ENCODE results near the gene IFNGR2. TPM values are rescaled to one million over a fixed set of nuclear protein-coding genes. Genes with fewer than 3 reads are reported as not detected.
"Not testable (repeated sequence)": the region's sequence is repeated elsewhere in the genome, so short reads cannot be mapped to it uniquely, and the experiment has no call there.

Gene IFNGR2, protein sequence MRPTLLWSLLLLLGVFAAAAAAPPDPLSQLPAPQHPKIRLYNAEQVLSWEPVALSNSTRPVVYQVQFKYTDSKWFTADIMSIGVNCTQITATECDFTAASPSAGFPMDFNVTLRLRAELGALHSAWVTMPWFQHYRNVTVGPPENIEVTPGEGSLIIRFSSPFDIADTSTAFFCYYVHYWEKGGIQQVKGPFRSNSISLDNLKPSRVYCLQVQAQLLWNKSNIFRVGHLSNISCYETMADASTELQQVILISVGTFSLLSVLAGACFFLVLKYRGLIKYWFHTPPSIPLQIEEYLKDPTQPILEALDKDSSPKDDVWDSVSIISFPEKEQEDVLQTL
- total RNA-seq, result 10 to 100 TPM; 50.2 to 51.0 TPM
- long read RNA-seq, donor 1, transcript IFNGR2-201 (7 exons, 2,221 nt), result major isoform, 44 of 55 reads
- long read RNA-seq, donor 1, partial matches to known transcripts, result 3 of 55 reads
- long read RNA-seq, donor 1, other reads (novel, unspliced or antisense), result 7 of 55 reads
- long read RNA-seq, donor 2, transcript IFNGR2-201 (7 exons, 2,221 nt), result major isoform, 83 of 96 reads
- long read RNA-seq, donor 2, partial matches to known transcripts, result 6 of 96 reads
- long read RNA-seq, donor 2, other reads (novel, unspliced or antisense), result 5 of 96 reads

DNA sequence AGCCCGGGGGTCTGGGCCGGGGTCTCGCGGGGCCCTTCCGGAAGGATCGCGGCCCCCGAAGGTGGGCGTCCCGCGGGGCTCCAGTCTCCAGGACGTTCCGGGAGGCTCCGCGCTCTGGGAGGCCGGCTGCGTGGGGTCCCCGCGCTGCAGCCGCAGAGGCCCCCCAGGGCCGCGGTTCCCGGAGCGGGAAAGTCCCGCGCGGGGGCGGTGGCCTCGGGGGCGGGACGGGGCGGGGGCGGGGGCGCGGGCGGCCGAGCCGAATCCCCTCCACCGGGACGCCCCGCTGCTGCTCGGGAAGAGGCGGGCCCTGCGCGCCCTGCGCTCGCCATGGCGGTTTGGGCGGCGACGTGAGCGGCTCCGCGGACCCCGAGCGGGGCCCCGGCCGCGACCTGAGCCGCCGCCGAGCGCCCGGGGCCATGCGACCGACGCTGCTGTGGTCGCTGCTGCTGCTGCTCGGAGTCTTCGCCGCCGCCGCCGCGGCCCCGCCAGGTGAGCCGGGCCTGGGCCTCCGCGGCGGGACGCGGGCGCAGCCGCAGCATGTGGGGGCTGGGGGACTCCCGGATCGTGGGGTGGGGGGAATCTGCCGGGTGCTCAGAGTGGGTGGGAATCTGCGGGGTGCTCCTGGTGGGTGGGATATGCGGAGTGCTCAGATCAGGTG is at the start of gene IFNGR2:
Gene IFNGR2, plus strand, starts transcription at position 286 of the 658 bp plus-strand sequence. Its CDS starts 131 bp downstream, at position 417.
- intact Hi-C loops (cut with DNase I), result no loop called here
- DNase-seq (ENCODE audit: low spot score), result peak; percentile 85

DNA sequence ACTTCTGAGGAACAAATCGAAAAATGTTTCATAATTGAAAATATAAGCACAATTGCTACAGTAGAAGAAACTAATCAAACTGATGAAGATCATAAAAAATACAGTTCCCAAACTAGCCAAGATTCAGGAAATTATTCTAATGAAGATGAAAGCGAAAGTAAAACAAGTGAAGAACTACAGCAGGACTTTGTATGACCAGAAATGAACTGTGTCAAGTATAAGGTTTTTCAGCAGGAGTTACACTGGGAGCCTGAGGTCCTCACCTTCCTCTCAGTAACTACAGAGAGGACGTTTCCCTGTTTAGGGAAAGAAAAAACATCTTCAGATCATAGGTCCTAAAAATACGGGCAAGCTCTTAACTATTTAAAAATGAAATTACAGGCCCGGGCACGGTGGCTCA is 47.9 kb upstream of the IFNGR2 start:
- intact Hi-C loops (cut with DNase I), result no loop called here
- DNase-seq (ENCODE audit: low spot score), result no peak

DNA sequence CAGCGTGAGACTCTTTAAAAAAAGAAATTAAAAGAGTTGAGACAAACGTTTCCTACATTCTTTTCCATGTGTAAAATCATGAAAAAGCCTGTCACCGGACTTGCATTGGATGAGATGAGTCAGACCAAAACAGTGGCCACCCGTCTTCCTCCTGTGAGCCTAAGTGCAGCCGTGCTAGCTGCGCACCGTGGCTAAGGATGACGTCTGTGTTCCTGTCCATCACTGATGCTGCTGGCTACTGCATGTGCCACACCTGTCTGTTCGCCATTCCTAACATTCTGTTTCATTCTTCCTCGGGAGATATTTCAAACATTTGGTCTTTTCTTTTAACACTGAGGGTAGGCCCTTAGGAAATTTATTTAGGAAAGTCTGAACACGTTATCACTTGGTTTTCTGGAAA is 47.2 kb upstream of the IFNGR2 start:
- DNase-seq (ENCODE audit: low spot score), result no peak
- intact Hi-C loops (cut with DNase I), result no loop called here

DNA sequence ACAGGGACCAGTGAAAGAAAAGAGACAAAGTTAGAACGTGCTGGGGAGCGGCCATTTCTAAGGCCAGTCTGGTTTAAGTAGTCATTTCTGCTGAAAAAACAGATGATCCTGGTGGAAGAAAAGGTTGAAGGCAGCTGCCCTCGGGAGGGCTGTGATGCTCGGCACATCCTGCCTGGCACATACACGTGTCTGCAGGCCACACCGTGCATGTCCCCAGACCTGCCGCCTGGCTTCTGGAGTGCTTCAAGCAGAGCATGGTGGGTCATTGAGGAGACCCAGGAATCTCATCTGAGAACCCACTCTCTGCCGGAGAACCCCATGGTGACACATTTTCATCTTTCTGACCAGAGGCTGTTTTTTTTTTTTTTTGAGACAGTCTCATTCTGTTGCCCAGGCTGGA is 46.0 kb upstream of the IFNGR2 start:
- intact Hi-C loops (cut with DNase I), result no loop called here
- DNase-seq (ENCODE audit: low spot score), result no peak

DNA sequence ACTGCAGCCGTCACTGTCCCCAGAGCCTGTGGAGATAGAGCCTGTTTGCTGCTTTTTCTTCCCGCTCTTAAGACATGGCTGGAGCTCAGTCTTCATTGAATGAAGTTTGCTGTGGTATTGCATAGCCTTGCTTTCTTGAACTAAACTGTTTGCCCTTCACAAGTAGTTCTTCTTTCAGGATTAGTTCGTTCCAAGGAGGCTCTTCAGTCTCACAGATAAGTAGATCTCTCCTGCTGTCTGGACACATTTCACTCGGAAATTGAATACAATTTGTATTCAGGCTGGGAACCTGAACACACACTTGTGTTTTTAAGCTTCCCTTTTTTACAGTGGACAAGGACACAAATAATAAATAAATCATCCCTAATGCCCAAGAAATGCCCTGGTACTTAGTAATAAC is 43.8 kb upstream of the IFNGR2 start:
- intact Hi-C loops (cut with DNase I), result no loop called here
- DNase-seq (ENCODE audit: low spot score), result no peak

DNA sequence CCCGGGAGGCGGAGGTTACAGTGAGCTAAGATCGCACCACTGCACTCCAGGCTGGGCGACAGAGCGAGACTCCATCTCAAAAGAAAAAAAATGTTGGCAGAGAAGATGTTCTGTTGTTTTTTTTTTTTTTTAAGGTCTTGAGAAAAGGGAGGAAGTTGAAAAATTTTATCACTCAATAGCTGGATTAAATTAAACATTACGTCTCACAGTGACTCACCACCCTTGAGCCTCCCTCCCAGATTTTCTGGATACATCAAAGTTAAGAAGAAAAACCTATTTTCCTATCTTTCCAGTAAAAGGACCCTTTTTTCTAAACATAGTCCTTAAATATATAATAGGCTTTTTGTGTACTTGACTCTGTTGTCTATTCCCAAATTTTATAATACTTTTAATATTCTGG is 42.9 kb upstream of the IFNGR2 start:
- no peak for DNase-seq (ENCODE audit: low spot score)
- intact Hi-C loops (cut with DNase I), result loop anchor here in 1 of 2 donors (10.0 kb wide), 1 partner anchor 75 kb away; no protein-coding TSS in a partner anchor

DNA sequence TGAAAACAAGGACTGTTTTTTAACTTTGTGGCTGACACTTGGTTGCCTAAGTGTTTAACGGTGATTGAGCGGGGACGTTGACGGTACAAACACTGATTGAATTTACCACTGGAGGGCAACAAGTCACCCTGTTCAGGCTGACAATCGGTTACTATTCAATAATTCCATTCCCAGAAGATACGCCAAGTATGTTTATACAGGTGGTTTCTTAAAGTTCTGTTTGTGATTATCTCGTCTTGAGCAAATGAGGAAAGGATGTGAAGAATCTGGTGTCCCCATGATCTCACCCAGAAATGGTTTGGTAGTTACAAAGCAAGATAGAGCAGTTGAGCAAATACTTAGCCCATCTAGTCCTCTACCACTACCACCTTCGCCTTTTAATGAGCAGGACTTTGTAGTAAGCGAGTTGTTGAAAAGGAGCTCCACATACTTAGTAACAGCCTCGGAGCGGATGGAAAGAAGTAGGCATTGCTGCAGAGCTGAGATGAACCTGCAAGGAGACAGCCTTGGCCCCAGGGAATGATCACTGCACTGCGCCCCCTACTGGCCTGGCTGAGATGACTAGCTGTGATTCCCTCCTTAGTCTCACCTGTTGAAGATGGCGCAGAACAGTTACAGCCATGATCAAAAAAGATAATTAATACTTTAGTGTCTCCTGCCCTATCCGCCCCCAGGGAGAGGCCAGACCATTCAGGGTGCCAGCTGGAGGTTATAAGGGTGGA is 42.2 kb upstream of the IFNGR2 start:
- peak; percentile 88 for DNase-seq (ENCODE audit: low spot score)
- intact Hi-C loops (cut with DNase I), result loop anchor here in 1 of 2 donors (10.0 kb wide), 1 partner anchor 74 kb away; no protein-coding TSS in a partner anchor

DNA sequence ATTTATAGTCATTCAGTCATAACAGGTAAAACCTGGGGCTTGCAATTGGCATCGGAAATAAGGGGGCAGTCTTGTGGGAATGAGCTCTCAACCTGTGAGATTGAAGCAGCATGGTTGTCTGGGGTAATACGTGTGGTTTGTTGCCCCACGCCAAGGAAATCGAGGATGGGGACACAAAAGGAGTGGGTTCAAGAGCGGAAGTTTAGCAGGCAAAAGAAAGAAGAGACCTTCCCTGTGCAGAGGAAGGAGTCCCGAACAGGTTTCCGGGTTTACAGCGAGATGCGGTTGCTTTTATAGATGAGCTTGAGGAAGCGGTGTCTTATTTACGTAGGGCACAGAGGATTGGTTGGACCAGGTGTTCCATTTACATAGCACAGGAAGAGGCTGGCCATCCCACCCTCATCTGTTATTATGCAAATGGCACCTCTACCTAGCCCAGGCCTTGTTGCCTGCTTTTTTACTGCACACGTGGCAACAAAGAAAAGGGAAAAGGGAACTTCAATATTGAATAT is 41.1 kb upstream of the IFNGR2 start:
- no peak for DNase-seq (ENCODE audit: low spot score)
- intact Hi-C loops (cut with DNase I), result loop anchor here in 1 of 2 donors (10.0 kb wide), 1 partner anchor 73 kb away; no protein-coding TSS in a partner anchor

DNA sequence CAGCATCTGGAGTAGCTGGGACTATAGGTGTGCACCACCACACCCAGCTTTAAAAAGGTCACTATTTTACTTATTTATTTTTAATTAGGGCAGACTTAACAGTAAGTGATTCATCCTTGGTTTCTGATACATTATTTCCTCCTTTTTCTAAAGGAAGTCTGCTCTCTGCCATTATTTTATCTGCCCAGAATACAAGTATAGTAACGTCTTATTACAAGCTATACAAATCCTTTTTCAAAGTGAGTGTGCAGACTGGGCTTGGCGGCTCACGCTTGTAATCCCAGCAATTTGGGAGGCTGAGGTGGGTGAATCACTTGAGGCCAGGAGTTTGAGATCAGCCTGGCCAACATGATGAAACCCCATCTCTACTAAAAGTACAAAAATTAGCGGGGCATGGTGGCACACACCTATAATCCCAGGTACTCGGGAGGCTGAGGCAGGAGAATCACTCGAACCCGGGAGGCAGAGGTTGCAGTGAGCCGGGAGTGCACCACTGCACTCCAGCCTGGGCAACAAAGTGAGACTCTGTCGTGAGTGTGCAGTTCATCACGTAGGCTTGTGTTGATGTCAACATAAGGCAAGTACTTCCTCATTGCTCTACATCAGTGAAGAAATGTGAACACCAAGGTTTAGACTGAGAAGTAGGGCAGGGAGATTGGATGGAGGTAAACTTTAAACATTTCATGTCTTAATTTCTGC is 39.2 kb upstream of the IFNGR2 start:
- not testable (repeated sequence) for DNase-seq (ENCODE audit: low spot score)
- intact Hi-C loops (cut with DNase I), result loop anchor here in 1 of 2 donors (10.0 kb wide), 1 partner anchor 71 kb away; no protein-coding TSS in a partner anchor

DNA sequence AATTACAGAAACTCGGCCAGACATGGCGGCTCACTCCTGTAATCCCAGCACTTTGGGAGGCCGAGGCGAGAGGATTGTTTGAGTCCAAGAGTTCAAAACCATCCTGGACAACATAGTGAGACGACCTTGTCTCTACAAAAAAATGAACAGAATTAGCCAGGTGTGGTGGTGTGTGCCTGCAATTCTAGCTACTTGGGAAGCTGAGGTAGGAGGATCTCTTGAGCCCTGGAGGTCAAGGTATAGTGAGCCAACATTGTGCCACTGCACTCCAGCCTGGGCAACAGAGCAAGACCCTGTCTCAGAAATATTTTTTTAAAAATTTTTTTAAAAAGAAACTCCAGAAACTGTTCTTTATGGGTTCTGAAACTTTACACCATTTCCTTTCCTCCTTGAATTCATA is 38.4 kb upstream of the IFNGR2 start:
- intact Hi-C loops (cut with DNase I), result loop anchor here in 1 of 2 donors (10.0 kb wide), 1 partner anchor 70 kb away; no protein-coding TSS in a partner anchor

DNA sequence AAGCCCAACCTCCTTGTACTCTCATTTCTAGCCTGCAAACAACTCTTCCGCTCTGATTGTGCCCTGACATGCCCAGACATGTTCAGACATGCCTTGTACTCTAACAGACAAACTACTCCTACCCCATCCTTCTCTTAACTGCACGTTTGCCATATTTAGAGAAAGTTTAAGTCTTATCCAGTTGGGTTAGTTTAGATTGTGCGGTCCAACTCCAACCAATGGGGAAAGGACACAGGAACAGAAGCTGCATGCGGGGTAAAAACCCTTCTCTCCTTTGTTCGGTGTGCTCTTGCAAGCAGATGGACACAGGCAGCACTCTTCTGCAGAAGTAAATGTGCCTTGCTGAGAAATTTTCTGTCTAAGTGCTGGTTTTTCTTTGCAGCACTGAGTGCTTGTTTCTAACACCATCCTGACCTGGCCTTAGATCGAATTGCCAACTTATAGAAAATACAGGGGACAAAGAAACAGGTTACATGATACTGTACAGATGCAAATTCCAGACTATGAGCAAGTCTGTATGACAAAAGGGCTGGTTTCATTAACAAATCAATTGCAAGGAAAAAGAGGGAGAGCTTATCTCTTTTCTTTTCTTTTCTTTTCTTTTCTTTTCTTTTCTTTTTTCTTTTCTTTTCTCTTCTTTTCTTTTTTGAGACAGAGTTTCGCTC is 35.8 kb upstream of the IFNGR2 start:
- no peak for DNase-seq (ENCODE audit: low spot score)
- intact Hi-C loops (cut with DNase I), result loop anchor here in 1 of 2 donors (10.0 kb wide), 1 partner anchor 67 kb away; no protein-coding TSS in a partner anchor

More for the DNA sequence above, 38.4 kb upstream of the IFNGR2 start:
- no peak for DNase-seq (ENCODE audit: low spot score)

DNA sequence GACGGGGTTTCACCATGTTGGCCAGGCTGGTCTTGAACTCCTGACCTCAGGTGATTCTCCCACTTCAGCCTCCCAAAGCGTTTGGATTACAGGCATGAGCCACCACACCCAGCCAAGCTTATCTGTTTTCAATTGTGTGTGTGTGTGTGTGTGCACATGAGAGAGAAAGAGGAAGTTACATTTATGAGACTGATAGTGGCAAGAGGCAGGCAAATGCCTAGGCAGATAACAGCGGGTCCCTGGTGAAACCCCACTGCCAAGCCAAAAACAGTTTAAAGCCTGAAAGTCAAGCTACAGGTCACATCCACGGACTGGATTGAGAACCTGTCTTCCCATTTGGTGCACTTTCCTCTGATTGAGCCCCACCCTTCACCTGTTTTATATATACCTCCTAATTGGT is 35.1 kb upstream of the IFNGR2 start:
- intact Hi-C loops (cut with DNase I), result loop anchor here in 1 of 2 donors (10.0 kb wide), 1 partner anchor 67 kb away; no protein-coding TSS in a partner anchor
- no peak for DNase-seq (ENCODE audit: low spot score)

DNA sequence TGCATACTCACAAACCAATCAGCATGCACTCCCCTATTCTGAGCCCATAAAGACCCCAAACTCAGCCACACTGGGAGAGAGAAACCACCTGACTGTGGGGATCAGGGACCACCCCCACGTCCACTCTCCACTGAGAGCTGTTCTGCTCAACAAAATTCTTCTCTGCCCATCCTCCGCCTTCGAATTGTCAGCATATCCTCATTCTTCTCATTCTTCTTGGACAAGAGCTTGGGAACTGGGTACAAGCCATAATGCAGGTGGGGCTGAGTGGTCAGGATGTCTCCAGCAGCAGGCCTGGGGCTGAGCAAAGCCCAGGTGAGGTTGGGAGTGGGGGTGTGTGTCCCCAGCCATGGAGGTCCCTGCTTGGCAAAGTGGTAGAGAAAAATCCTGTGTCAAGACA is 34.6 kb upstream of the IFNGR2 start:
- no peak for DNase-seq (ENCODE audit: low spot score)
- intact Hi-C loops (cut with DNase I), result loop anchor here in 1 of 2 donors (10.0 kb wide), 1 partner anchor 66 kb away; no protein-coding TSS in a partner anchor

DNA sequence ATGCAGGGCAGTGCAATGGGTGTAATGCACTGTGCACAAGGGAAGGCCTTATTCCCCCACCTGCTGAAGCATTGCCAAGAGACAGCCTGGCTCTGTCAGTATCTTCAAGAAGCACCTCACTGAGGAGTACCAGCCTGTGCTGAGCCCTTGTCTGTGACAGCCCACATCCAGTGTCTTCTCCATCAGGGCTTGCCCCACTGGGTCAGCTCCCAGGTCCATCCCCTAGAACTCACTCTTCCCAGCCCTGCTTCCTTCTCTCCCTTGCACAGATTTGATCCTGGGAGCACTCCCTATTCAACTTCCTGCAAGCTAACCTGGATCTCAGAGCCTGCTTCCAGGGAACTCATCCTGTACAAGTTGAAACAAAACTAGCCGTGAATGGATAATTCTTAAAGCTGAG is 33.6 kb upstream of the IFNGR2 start:
- DNase-seq (ENCODE audit: low spot score), result no peak
- intact Hi-C loops (cut with DNase I), result loop anchor here in 1 of 2 donors (10.0 kb wide), 1 partner anchor 65 kb away; no protein-coding TSS in a partner anchor

DNA sequence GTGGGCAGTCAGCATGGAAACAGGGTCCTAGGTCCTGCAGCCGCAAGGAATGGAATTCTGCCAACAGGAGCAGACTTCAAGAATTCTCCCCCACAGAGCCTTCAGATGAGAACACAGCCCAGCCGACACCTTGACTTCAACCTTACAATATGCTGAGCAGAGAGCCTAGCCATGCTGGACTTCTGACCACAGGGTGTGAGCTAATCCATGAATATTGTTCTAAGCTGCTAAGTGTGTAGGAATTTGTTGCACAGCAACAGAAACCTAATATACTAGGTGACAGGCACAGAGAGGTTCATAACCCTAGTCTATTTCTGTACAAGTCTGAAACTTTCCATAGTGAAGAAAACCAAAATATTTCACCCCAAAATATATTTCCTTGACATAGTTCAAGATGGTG is 32.9 kb upstream of the IFNGR2 start:
- intact Hi-C loops (cut with DNase I), result loop anchor here in 1 of 2 donors (10.0 kb wide), 1 partner anchor 64 kb away; no protein-coding TSS in a partner anchor
- DNase-seq (ENCODE audit: low spot score), result no peak

DNA sequence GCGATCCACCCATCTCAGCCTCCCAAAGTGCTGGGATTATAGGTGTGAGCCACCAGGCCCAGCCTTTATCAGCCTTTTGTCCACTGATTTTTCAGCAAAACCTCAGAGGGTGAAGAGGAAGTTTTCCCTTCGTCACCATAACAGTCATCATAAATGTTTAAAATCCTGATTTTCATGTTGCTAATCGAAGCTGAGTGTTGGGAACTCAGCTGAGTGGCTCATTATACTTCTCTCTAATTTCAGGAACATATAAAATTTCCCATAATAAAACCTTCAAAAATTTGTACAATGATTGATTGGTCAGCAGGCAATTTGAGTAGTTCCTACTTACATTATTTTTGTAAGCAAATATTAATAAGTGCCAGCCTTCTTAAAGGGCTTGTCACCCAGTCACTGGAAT is 31.8 kb upstream of the IFNGR2 start:
- DNase-seq (ENCODE audit: low spot score), result no peak
- intact Hi-C loops (cut with DNase I), result loop anchor here in 1 of 2 donors (10.0 kb wide), 1 partner anchor 63 kb away; no protein-coding TSS in a partner anchor

DNA sequence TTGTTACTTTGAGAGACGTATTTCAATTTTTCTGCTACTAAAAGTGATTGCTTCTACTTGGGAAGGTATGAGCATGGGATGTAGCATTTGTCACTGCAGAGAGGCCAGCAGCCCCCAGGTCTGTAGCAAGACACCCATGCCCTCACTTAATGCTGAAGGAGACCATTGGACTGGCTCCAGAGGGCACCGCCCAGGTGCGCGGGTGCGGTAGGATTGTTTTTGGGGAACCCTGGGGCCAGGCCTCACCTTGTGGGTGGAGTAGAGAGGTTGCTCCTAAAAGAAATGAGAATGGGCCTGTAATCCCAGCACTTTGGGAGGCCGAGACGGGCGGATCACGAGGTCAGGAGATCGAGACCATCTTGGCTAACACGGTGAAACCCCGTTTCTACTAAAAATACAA is 30.6 kb upstream of the IFNGR2 start:
- no peak for DNase-seq (ENCODE audit: low spot score)
- intact Hi-C loops (cut with DNase I), result loop anchor here in 1 of 2 donors (10.0 kb wide), 1 partner anchor 62 kb away; no protein-coding TSS in a partner anchor
